ENCODE data around the gene AVPR1A. TPM values are rescaled to one million over a fixed set of nuclear protein-coding genes. Genes with fewer than 3 reads are reported as not detected.

AVPR1A gene
- total RNA-seq, 1 experiment from 2014 or later, result not detected

DNA sequence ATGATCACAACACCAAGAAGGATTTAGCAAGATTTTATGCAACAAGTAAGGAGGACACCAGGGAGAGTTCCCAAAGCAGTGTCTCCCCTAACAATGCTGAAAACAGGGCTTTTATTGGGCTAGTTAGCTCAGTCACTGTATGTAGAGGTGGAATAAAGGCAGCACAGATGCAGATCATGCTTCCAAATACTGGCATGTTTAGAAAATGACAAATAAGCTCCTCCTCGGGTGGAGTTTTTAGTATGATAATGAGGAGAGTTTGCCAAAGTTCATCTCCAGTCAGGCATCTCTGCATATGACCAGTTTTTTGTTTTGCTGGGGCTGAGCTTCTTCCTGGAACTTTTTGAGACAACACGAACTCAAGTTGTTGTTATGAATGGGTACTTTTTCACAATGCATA lies 4.4 kb upstream of the AVPR1A start:
- H4K20me1 ChIP-seq (ENCODE audit: insufficient read depth), result no peaks in the 10 kb centered on the region
- no TSS peak for BruUV-seq (replicated peaks)
- H3K4me1 ChIP-seq (replicated peaks; ENCODE audit: insufficient read depth), result no peaks in the 10 kb centered on the region
- no peak overlapping the region for H3K4me3 ChIP-seq
- H3K27ac ChIP-seq, result no peak overlapping the region
- H3K9me2 ChIP-seq (ENCODE audit: insufficient read depth), result 0 out of 2 replicates have a peak, but pooled peaks cover 7% of the 10 kb centered on the region
- no peaks in the 10 kb centered on the region for H3F3A ChIP-seq (ENCODE audit: insufficient read depth, low read depth)
- H3K36me3 ChIP-seq (ENCODE audit: low read depth), result no peaks in the 10 kb centered on the region
- ChIA-PET POLR2A (ENCODE audit: unreplicated experiment) (no interaction called here), CTCF (no interaction called here)
- no peak overlapping the region for H2AFZ ChIP-seq
- H3K27me3 ChIP-seq (ENCODE audit: insufficient read depth, low read depth), result no peaks in the 10 kb centered on the region
- no peak for DNase-seq
- TF ChIP-seq EZH2 (IDR thresholded peaks at IDR 0.05; ENCODE audit: low read depth), result no peak
- H3K9me3 ChIP-seq (ENCODE audit: insufficient read depth, low read depth), result no peaks in the 10 kb centered on the region
- no peak overlapping the region for H3K4me2 ChIP-seq
- intact Hi-C loops (cut with micrococcal nuclease; ENCODE audit: unreplicated experiment), result no loop called here
- no peaks in the 10 kb centered on the region for H3K79me2 ChIP-seq (ENCODE audit: low read depth)

- H3K79me2 ChIP-seq (ENCODE audit: low read depth), result no peaks in the 10 kb centered on the region
- no peaks in the 10 kb centered on the region for H3K27me3 ChIP-seq (ENCODE audit: insufficient read depth, low read depth)
- TF ChIP-seq CTCF (conservative IDR thresholded peaks at IDR 0.05) (no peak), EZH2 (IDR thresholded peaks at IDR 0.05; ENCODE audit: low read depth) (no peak)
- 0 out of 2 replicates have a peak, but pooled peaks cover 7% of the 10 kb centered on the region for H3K9me2 ChIP-seq (ENCODE audit: insufficient read depth)
- H3K4me1 ChIP-seq (replicated peaks; ENCODE audit: insufficient read depth), result no peaks in the 10 kb centered on the region
- H3K9me3 ChIP-seq (ENCODE audit: insufficient read depth, low read depth), result no peaks in the 10 kb centered on the region
- no peak overlapping the region for H3K27ac ChIP-seq
- ChIA-PET POLR2A (ENCODE audit: unreplicated experiment) (no interaction called here), CTCF (no interaction called here)
- H3K36me3 ChIP-seq (ENCODE audit: low read depth), result no peaks in the 10 kb centered on the region
- no peak for DNase-seq
- intact Hi-C loops (cut with micrococcal nuclease; ENCODE audit: unreplicated experiment), result no loop called here
- H3K4me2 ChIP-seq, result no peak overlapping the region
- no TSS peak for BruUV-seq (replicated peaks)
- H3F3A ChIP-seq (ENCODE audit: insufficient read depth, low read depth), result no peaks in the 10 kb centered on the region
- H2AFZ ChIP-seq, result no peak overlapping the region
- no peaks in the 10 kb centered on the region for H4K20me1 ChIP-seq (ENCODE audit: insufficient read depth)
- H3K4me3 ChIP-seq, result no peak overlapping the region
Observed at GRCh38 chr12:63154560-63154959, 3.6 kb upstream of the AVPR1A start.

DNA sequence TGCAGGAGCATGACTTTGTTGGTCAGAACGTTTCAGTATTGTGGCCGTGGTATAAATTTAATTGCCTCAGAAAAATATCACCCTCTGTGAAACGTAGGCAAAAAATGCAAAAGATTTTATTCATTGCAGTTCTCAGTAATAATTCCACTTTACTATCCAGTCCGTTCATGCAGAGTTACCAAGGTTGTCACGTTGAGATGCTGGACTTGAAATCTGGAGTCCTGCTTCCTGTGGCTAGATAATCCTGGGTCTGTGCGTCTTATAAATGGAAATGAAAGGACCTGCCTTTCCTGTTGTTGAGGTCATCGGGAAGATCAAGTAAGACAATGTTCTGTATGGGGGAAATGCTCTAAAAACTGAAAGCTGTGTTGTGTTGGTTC lies 1.3 kb upstream of the AVPR1A start:
- CTCF ChIA-PET, result interaction anchor here (0.6 kb wide), 1 partner anchor 124 kb away, joined by 6 read pairs; no protein-coding TSS in a partner anchor
- H3K9me2 ChIP-seq (ENCODE audit: insufficient read depth), result 0 out of 2 replicates have a peak, but pooled peaks cover 7% of the 10 kb centered on the region
- no peaks in the 10 kb centered on the region for H3K27me3 ChIP-seq (ENCODE audit: insufficient read depth, low read depth)
- no peaks in the 10 kb centered on the region for H3K9me3 ChIP-seq (ENCODE audit: insufficient read depth, low read depth)
- H3K27ac ChIP-seq, result no peak overlapping the region
- no peak overlapping the region; the same call in 1 of the 2 replicates for H3K4me2 ChIP-seq
- no peak for TF ChIP-seq EZH2 (IDR thresholded peaks at IDR 0.05; ENCODE audit: low read depth)
- no peak for TF ChIP-seq CTCF (conservative IDR thresholded peaks at IDR 0.05)
- no peaks in the 10 kb centered on the region for H3K4me1 ChIP-seq (replicated peaks; ENCODE audit: insufficient read depth)
- POLR2A ChIA-PET (ENCODE audit: unreplicated experiment), result no interaction called here
- H3K79me2 ChIP-seq (ENCODE audit: low read depth), result no peaks in the 10 kb centered on the region
- no peak overlapping the region for H3K4me3 ChIP-seq
- H4K20me1 ChIP-seq (ENCODE audit: insufficient read depth), result no peaks in the 10 kb centered on the region
- no TSS peak for BruUV-seq (replicated peaks)
- intact Hi-C loops (cut with micrococcal nuclease; ENCODE audit: unreplicated experiment), result no loop called here
- H3K36me3 ChIP-seq (ENCODE audit: low read depth), result no peaks in the 10 kb centered on the region
- no peak overlapping the region for H2AFZ ChIP-seq
- H3F3A ChIP-seq (ENCODE audit: insufficient read depth, low read depth), result no peaks in the 10 kb centered on the region
- DNase-seq, result no peak
